Calu3 (cell line): ENCODE measurements around the gene PARP9. TPM values are rescaled to one million over a fixed set of nuclear protein-coding genes. Genes with fewer than 3 reads are reported as not detected.

Source experiments
- BruUV-seq: library from RNA; stranded (reverse); fragments of 400-500 nt; replicated peaks from 2 replicates; lab custom pipeline; 2021; lab: Mats Ljungman, UMichigan
- CTCF ChIA-PET: fragments of 300-600 bp; sonication (Branson Sonifier 250); formaldehyde crosslinking; loops from one replicate; lab custom pipeline; 2022; ENCODE audit warnings: antibody characterized with exemption; lab: Charles Lee
- DNase-seq: peaks from one replicate; pipeline ENCODE4 v3.0.0; 2022
- H3K27ac Mint-ChIP-seq: one replicate; pipeline ENCODE4 v1.8.0; 2022; ENCODE audit warnings: mixed read lengths; ENCODE audit not compliant: unreplicated experiment
- H3K27me3 Mint-ChIP-seq: one replicate; pipeline ENCODE4 v1.8.0; 2022; ENCODE audit warnings: mixed read lengths; ENCODE audit not compliant: unreplicated experiment
- H3K36me3 Mint-ChIP-seq: one replicate; pipeline ENCODE4 v1.8.0; 2022; ENCODE audit warnings: mild to moderate bottlenecking, moderate library complexity, mixed read lengths; ENCODE audit not compliant: insufficient read depth, unreplicated experiment
- H3K4me1 Mint-ChIP-seq: one replicate; pipeline ENCODE4 v1.8.0; 2022; ENCODE audit warnings: mild to moderate bottlenecking, low read depth, mixed read lengths; ENCODE audit not compliant: unreplicated experiment
- H3K4me3 Mint-ChIP-seq: one replicate; pipeline ENCODE4 v1.8.0; 2022; ENCODE audit warnings: mild to moderate bottlenecking, low read depth, moderate library complexity, mixed read lengths; ENCODE audit not compliant: unreplicated experiment
- H3K9me3 Mint-ChIP-seq: one replicate; pipeline ENCODE4 v1.8.0; 2022; ENCODE audit warnings: low read depth, mixed read lengths; ENCODE audit not compliant: unreplicated experiment
- intact Hi-C: fragments of 100-400 bp; cut with micrococcal nuclease; formaldehyde crosslinking; loops from one replicate; pipeline ENCODE4 v1.10.0; 2022; ENCODE audit not compliant: unreplicated experiment
- total RNA-seq: library from RNA; stranded (reverse); gene quantifications from 2 replicates; pipeline ENCODE4 v1.2.3, GENCODE V29; 2022
- TF ChIP-seq, protein P1 (sequence below): fragments of 200-600 bp; IDR thresholded peaks from one replicate; pipeline ENCODE4 v1.8.0; 2022; ENCODE audit warnings: antibody characterized with exemption; ENCODE audit not compliant: unreplicated experiment

PARP9 gene
- total RNA-seq, 1 experiment from 2014 or later, result 71.2 TPM

GRCh38 chr3:122555275-122556071 lies 8.6 kb downstream of the PARP9 start:
- H3K4me1 Mint-ChIP-seq, result peaks cover 11% of the 10 kb centered on the region
- H3K36me3 Mint-ChIP-seq, result peaks cover 30% of the 10 kb centered on the region
- no peak for DNase-seq
- no peak overlapping the region for H3K4me3 Mint-ChIP-seq
- intact Hi-C loops, result no loop called here
- TF ChIP-seq, protein P1, sequence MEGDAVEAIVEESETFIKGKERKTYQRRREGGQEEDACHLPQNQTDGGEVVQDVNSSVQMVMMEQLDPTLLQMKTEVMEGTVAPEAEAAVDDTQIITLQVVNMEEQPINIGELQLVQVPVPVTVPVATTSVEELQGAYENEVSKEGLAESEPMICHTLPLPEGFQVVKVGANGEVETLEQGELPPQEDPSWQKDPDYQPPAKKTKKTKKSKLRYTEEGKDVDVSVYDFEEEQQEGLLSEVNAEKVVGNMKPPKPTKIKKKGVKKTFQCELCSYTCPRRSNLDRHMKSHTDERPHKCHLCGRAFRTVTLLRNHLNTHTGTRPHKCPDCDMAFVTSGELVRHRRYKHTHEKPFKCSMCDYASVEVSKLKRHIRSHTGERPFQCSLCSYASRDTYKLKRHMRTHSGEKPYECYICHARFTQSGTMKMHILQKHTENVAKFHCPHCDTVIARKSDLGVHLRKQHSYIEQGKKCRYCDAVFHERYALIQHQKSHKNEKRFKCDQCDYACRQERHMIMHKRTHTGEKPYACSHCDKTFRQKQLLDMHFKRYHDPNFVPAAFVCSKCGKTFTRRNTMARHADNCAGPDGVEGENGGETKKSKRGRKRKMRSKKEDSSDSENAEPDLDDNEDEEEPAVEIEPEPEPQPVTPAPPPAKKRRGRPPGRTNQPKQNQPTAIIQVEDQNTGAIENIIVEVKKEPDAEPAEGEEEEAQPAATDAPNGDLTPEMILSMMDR, result no peak
- no peaks in the 10 kb centered on the region for H3K9me3 Mint-ChIP-seq
- TSS peak; percentile 15 for BruUV-seq
- CTCF ChIA-PET, result interaction anchor here (0.7 kb wide), 1 partner anchor 124 kb away, joined by 3 read pairs; no protein-coding TSS in a partner anchor
- H3K27me3 Mint-ChIP-seq, result no peaks in the 10 kb centered on the region
- no peak overlapping the region for H3K27ac Mint-ChIP-seq

DNA sequence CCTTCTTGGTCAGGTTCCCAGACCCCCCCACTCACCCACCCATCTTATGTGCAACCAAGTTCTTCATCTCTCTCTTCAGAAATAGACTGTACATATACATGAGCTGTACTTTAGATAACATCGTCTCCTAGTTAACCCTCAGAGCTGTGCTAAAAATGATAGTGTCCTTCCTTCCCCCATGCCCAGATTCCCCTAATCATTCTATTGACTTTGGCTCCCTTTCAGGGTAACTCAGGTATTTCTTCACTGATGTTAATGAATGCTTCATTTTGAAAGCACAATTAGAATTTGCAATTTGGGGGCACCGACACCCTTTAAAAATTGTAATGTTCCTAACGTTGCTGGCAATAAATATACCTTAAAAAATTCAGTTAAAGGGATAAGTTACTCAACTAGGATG lies 10.9 kb downstream of the PARP9 start:
- H3K36me3 Mint-ChIP-seq, result peaks cover 27% of the 10 kb centered on the region
- no peaks in the 10 kb centered on the region for H3K9me3 Mint-ChIP-seq
- H3K4me3 Mint-ChIP-seq, result no peak overlapping the region
- no TSS peak for BruUV-seq
- CTCF ChIA-PET, result no interaction called here
- TF ChIP-seq, protein P1, result no peak
- H3K27ac Mint-ChIP-seq, result no peak overlapping the region
- no peak for DNase-seq
- H3K27me3 Mint-ChIP-seq, result no peaks in the 10 kb centered on the region
- H3K4me1 Mint-ChIP-seq, result peaks cover 7% of the 10 kb centered on the region
- intact Hi-C loops, result no loop called here

GRCh38 chr3:122548619-122549018 lies 15.5 kb downstream of the PARP9 start:
- H3K4me3 Mint-ChIP-seq, result no peak overlapping the region
- intact Hi-C loops, result no loop called here
- H3K4me1 Mint-ChIP-seq, result no peaks in the 10 kb centered on the region
- CTCF ChIA-PET, result interaction anchor here (1.3 kb wide), 1 partner anchor 131 kb away, joined by 6 read pairs; no protein-coding TSS in a partner anchor
- no peak overlapping the region for H3K27ac Mint-ChIP-seq
- DNase-seq, result no peak
- BruUV-seq, result no TSS peak
- TF ChIP-seq, protein P1, result no peak
- peaks cover 25% of the 10 kb centered on the region for H3K36me3 Mint-ChIP-seq
- no peaks in the 10 kb centered on the region for H3K9me3 Mint-ChIP-seq
- no peaks in the 10 kb centered on the region for H3K27me3 Mint-ChIP-seq

- no peaks in the 10 kb centered on the region for H3K27me3 Mint-ChIP-seq
- intact Hi-C loops, result no loop called here
- no peak overlapping the region for H3K27ac Mint-ChIP-seq
- no TSS peak for BruUV-seq
- DNase-seq, result no peak
- H3K9me3 Mint-ChIP-seq, result no peaks in the 10 kb centered on the region
- TF ChIP-seq, protein P1, result no peak
- H3K4me3 Mint-ChIP-seq, result no peak overlapping the region
- no peaks in the 10 kb centered on the region for H3K4me1 Mint-ChIP-seq
- CTCF ChIA-PET, result no interaction called here
- H3K36me3 Mint-ChIP-seq, result peaks cover 22% of the 10 kb centered on the region
Observed at GRCh38 chr3:122548076-122548475, 16.0 kb downstream of the PARP9 start.
